Stimulated activated naive B cell treated with anti-CD40 and anti-IgM and Interleukin-4, amounts not matched to agents 10 μg/mL and 1 μg/mL and 100 μg/mL, for 72 hours (primary cell): ENCODE measurements around the gene STXBP1.
A peak's percentile ranks its signal among the peaks of the same experiment; 100 is the strongest.
"Not testable (repeated sequence)": the region's sequence is repeated elsewhere in the genome, so short reads cannot be mapped to it uniquely, and the experiment has no call there.

Source experiments
- ATAC-seq, 2 donors: fragments of 150-1000 bp; cut with Tn5 transposase; replicated peaks; 2 replicates each; pipeline ENCODE4 v1.10.0; 2021; ENCODE audit warnings: moderate library complexity in 1 of 2
- DNase-seq: peaks from one replicate; pipeline ENCODE4 v3.0.0; 2021
- H3K27ac Mint-ChIP-seq: one replicate; pipeline ENCODE4 v1.8.0; 2022; ENCODE audit warnings: mild to moderate bottlenecking, mixed read lengths
- H3K27me3 Mint-ChIP-seq, 2 donors: one replicate each; pipeline ENCODE4 v1.8.0; 2022; ENCODE audit warnings: mixed read lengths in 2 of 2
- H3K36me3 Mint-ChIP-seq, 2 donors: one replicate each; pipeline ENCODE4 v1.8.0; 2022; ENCODE audit warnings: mixed read lengths in 2 of 2, mild to moderate bottlenecking in 1 of 2
- H3K4me1 Mint-ChIP-seq, 2 donors: one replicate each; pipeline ENCODE4 v1.8.0; 2022; ENCODE audit warnings: mixed read lengths in 2 of 2, mild to moderate bottlenecking in 1 of 2
- H3K4me3 Mint-ChIP-seq, 2 donors: one replicate each; pipeline ENCODE4 v1.8.0; 2022; ENCODE audit warnings: mild to moderate bottlenecking in 2 of 2, mixed read lengths in 2 of 2, moderate library complexity in 1 of 2
- H3K9me3 Mint-ChIP-seq, 2 donors: one replicate each; pipeline ENCODE4 v1.8.0; 2022; ENCODE audit warnings: mixed read lengths in 2 of 2, mild to moderate bottlenecking in 1 of 2

The STXBP1 gene

GRCh38 chr9:127571971-127572370 lies 40.1 kb upstream of the STXBP1 start:
- H3K36me3 Mint-ChIP-seq: no peaks in the 10 kb centered on the region
- DNase-seq (no peak), ATAC-seq (no peak)
- H3K4me3 Mint-ChIP-seq: no peak overlapping the region
- H3K9me3 Mint-ChIP-seq: no peaks in the 10 kb centered on the region
- H3K27me3 Mint-ChIP-seq: peaks cover 0 to 14% of the 10 kb centered on the region in 2 donors
- no peak overlapping the region for H3K27ac Mint-ChIP-seq
- peaks cover 25 to 49% of the 10 kb centered on the region in 2 donors for H3K4me1 Mint-ChIP-seq

- Mint-ChIP-seq H3K9me3 (no peaks in the 10 kb centered on the region), H3K27me3 (peaks cover 5 to 12% of the 10 kb centered on the region in 2 donors), H3K4me3 (no peak overlapping the region), H3K4me1 (peaks cover 23 to 40% of the 10 kb centered on the region in 2 donors), H3K36me3 (no peaks in the 10 kb centered on the region), H3K27ac (no peak overlapping the region)
- ATAC-seq (no peak), DNase-seq (no peak)
Observed at GRCh38 chr9:127572961-127573721, 38.9 kb upstream of the STXBP1 start.

GRCh38 chr9:127574072-127574993 lies 37.7 kb upstream of the STXBP1 start:
- no peak overlapping the region for H3K27ac Mint-ChIP-seq
- ATAC-seq: peak in 1 of 2 donors; percentile 6
- no peaks in the 10 kb centered on the region for H3K36me3 Mint-ChIP-seq
- H3K27me3 Mint-ChIP-seq: peaks cover 14 to 21% of the 10 kb centered on the region in 2 donors
- H3K4me3 Mint-ChIP-seq: no peak overlapping the region
- peaks cover 30 to 48% of the 10 kb centered on the region in 2 donors for H3K4me1 Mint-ChIP-seq
- no peaks in the 10 kb centered on the region for H3K9me3 Mint-ChIP-seq
- DNase-seq: no peak

DNA sequence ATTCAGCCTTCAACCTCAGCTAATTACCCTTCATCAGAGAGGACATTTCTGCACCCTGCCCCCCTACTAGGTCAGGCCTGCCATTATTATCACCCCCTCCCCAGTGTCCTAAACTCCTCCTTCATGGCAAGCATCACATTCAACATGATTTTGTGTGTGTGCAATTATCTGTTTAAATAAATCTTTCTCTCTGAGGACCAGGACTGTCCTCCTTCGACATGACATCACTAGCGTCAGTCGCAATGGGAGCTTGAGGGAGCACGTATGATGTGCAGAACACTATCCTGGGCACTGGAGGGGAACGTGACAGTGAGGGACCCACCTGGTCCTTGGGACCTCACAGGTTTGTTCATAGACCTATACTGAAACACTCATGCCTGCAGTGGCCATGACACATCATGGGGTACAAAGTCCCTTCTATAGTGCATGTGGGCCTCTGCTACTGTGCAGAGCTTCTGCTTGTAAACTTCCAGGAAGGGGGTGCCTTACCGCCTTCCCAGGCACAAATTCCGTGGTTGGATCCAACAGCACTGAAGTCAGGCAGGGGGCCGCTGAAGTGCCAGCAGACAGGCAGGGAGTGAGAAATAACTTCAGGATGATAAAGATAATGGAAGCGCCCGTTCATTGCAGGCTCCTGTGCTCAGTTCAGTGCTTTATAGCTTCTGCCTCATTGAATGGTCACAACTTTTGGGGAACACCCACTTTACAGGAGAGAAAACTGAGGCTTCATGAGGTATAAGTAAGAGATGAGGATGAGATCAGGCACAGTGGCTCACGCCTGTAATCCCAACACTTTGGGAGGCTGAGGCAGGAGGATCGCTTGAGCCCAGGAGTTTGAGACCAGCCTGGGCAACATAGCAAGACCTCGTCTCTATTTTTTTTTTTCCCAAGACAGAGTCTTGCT lies 36.0 kb upstream of the STXBP1 start:
- H3K4me3 Mint-ChIP-seq: no peak overlapping the region
- peaks cover 22 to 36% of the 10 kb centered on the region in 2 donors for H3K4me1 Mint-ChIP-seq
- peaks cover 23 to 34% of the 10 kb centered on the region in 2 donors for H3K27me3 Mint-ChIP-seq
- ATAC-seq (no peak), DNase-seq (no peak)
- no peaks in the 10 kb centered on the region for H3K36me3 Mint-ChIP-seq
- H3K9me3 Mint-ChIP-seq: no peaks in the 10 kb centered on the region
- no peak overlapping the region for H3K27ac Mint-ChIP-seq

GRCh38 chr9:127577194-127577593 lies 34.9 kb upstream of the STXBP1 start:
- not testable (repeated sequence) for H3K36me3 Mint-ChIP-seq, H3K9me3 Mint-ChIP-seq, ATAC-seq, DNase-seq, H3K27ac Mint-ChIP-seq, H3K4me3 Mint-ChIP-seq
- Mint-ChIP-seq H3K27me3 (peaks cover 23 to 41% of the 10 kb centered on the region in 2 donors), H3K4me1 (peaks cover 22 to 36% of the 10 kb centered on the region in 2 donors)

DNA sequence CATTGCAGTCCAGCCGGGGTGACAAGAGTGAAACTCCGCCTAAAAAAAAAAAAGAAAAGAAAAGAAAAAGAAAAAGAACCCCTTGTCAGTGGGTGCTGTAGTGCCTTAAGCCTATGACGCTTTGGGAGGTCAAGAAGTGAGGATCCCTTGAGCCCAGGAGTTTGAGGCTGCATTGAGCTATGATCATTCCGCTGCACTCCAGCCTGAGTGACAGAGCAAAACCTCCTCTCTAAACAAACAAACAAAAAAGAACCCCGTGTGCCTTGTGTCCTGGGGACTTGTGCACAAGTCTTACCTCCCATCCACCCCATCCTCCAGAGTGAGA lies 33.5 kb upstream of the STXBP1 start:
- Mint-ChIP-seq H3K4me1 (peaks cover 22 to 36% of the 10 kb centered on the region in 2 donors), H3K36me3 (no peaks in the 10 kb centered on the region), H3K4me3 (no peak overlapping the region), H3K9me3 (no peaks in the 10 kb centered on the region), H3K27me3 (peaks cover 23 to 41% of the 10 kb centered on the region in 2 donors), H3K27ac (no peak overlapping the region)
- no peak for ATAC-seq
- DNase-seq: no peak

DNA sequence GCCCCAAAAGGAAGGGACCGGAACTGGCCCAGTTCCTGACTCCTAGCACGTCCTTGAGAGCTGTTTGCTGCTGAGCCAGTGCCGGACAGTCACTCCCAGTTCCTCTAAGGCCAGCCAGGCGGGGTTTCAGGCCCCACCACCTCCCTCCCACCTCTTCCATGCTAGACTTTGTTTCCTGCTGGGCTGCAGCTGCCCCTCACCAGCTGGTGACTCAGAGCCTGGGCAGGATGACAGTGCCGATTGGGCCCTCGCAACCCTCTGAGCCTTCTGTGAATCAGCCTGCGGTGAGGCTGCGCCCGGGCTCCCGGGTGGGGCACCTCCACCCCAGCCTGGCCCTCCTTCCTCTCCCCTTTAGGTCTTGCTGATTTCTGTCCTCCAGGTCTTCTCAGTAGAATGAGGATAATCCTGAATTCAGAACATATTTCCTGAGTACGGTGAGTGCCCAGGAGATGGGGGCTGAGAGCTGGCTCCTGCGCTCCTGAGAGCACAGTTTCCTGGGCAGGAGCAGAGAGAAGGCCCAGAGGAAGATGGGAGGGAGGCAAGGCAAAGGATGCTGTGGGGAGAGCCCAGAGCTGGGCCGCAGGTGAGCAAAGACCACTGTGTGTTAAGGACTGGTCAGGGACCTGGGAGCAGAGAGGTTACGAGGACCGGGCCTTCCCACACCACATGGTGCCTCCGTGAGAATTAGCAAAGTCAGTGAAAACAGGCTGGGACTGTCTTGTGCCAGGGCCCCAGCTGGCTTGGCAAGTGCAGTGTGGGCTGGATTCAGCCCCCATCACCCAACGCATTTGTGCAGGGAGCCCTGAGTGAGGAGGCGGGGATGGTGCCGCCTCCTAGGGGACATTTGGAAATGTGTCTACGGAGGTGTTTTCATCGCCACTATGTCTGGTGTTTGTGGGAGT lies 32.9 kb upstream of the STXBP1 start:
- peak; percentile 87 to 90 for ATAC-seq
- peaks cover 23 to 41% of the 10 kb centered on the region in 2 donors for H3K27me3 Mint-ChIP-seq
- H3K36me3 Mint-ChIP-seq: no peaks in the 10 kb centered on the region
- peak; percentile 27 for DNase-seq
- H3K27ac Mint-ChIP-seq: no peak overlapping the region
- peak overlapping the region in 1 of 2 donors; percentile 20 for H3K4me3 Mint-ChIP-seq
- no peaks in the 10 kb centered on the region for H3K9me3 Mint-ChIP-seq
- peaks cover 19 to 31% of the 10 kb centered on the region in 2 donors for H3K4me1 Mint-ChIP-seq

DNA sequence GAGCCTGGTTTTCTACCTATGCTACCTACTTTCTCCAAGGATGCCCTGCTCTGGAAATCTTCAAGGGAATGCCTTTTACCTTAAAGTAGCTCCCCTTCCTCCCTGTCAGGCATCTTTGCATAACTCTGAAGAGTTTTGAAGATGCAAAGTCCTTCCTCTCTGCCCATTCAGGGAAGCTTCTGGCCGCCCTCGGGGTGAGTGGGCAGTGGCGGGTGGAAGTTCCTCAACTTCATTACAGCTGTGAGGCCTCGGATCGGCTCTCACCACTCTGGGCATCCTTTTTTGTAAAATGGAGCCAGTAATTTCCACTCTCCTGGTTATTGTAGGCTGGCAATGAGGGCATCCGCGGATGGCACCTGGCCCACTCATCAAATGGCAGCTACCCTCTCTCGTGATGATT lies 31.7 kb upstream of the STXBP1 start:
- ATAC-seq (no peak), DNase-seq (no peak)
- Mint-ChIP-seq H3K27ac (no peak overlapping the region), H3K27me3 (peaks cover 23 to 41% of the 10 kb centered on the region in 2 donors), H3K36me3 (no peaks in the 10 kb centered on the region), H3K9me3 (no peaks in the 10 kb centered on the region), H3K4me3 (no peak overlapping the region), H3K4me1 (peaks cover 10 to 19% of the 10 kb centered on the region in 2 donors)

GRCh38 chr9:127580879-127581475 lies 31.1 kb upstream of the STXBP1 start:
- no peak for DNase-seq
- H3K27ac Mint-ChIP-seq: no peak overlapping the region
- no peaks in the 10 kb centered on the region for H3K9me3 Mint-ChIP-seq
- peaks cover 10 to 13% of the 10 kb centered on the region in 2 donors for H3K4me1 Mint-ChIP-seq
- H3K36me3 Mint-ChIP-seq: no peaks in the 10 kb centered on the region
- H3K4me3 Mint-ChIP-seq: no peak overlapping the region
- ATAC-seq: no peak
- peaks cover 23 to 40% of the 10 kb centered on the region in 2 donors for H3K27me3 Mint-ChIP-seq

DNA sequence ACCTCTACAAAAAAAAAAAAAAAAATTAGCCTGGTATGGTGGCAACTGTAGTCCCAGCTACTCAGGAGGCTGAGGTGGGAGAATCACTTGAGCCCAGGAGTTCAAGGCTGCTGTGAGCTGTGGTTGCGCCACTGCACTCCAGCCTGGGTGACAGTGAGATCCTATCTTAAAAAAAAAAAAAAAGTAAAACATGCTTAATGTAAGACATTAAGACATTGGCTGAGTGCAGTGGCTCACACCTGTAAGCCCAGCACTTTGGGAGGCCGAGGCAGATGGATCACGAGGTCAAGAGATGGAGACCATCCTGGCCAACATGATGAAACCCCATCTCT lies 27.6 kb upstream of the STXBP1 start:
- not testable (repeated sequence) for H3K36me3 Mint-ChIP-seq

DNA sequence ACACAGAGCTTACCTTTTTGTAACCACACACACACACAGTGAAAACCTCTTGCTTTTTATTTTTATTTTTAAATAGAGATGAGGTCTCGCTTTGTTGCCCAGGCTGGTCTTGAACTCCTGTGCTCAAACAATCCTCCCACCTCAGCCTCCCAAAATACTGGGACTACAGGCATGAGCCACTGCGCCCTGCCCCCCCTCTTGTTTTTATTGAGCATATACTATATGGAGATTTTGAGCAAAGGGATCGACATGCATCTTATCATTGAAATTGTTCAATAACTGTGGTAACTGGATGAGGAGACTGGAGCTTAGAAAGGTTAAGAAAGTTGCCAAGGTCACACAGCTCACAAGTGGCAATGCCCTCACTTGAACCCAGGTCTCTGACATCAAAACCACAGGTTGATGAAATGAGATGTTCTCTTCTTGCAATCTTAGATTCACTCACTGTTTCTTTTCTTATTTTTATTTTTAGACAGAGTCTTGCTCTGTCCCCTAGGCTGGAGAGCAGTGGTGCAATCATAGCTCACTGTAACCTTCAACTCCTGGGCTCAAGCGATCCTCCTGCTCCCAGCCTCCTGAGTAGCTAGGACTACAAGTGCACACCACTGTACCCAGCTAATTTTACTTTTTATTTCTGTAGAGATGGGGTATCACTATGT lies 26.8 kb upstream of the STXBP1 start:
- DNase-seq (no peak), ATAC-seq (no peak)
- Mint-ChIP-seq H3K4me1 (peaks cover 2 to 4% of the 10 kb centered on the region in 2 donors), H3K27ac (no peak overlapping the region), H3K9me3 (no peaks in the 10 kb centered on the region), H3K36me3 (no peaks in the 10 kb centered on the region), H3K4me3 (no peak overlapping the region), H3K27me3 (peaks cover 18 to 41% of the 10 kb centered on the region in 2 donors)

More for the DNA sequence above, 27.6 kb upstream of the STXBP1 start:
- not testable (repeated sequence) for DNase-seq, H3K27ac Mint-ChIP-seq, H3K9me3 Mint-ChIP-seq, ATAC-seq, H3K4me1 Mint-ChIP-seq, H3K4me3 Mint-ChIP-seq
- peaks cover 15 to 36% of the 10 kb centered on the region in 2 donors for H3K27me3 Mint-ChIP-seq

GRCh38 chr9:127586096-127586495 lies 26.0 kb upstream of the STXBP1 start:
- Mint-ChIP-seq H3K9me3 (no peaks in the 10 kb centered on the region), H3K36me3 (no peaks in the 10 kb centered on the region), H3K27me3 (peaks cover 11 to 35% of the 10 kb centered on the region in 2 donors), H3K4me1 (peaks cover 0 to 5% of the 10 kb centered on the region in 2 donors), H3K4me3 (no peak overlapping the region), H3K27ac (no peak overlapping the region)
- DNase-seq (no peak), ATAC-seq (peak in 1 of 2 donors; percentile 10)
